Heart left ventricle (tissue), 13 donors: ENCODE results near the gene FLNB.

Experiments used
- POLR2A ChIP-seq, 2 donors: fragments of 450-650 bp; IDR thresholded peaks; one replicate each; pipeline ENCODE4 v1.6.1; 2017; ENCODE audit warnings: antibody characterized with exemption in 2 of 2, mild to moderate bottlenecking in 2 of 2, moderate library complexity in 2 of 2
- TF ChIP-seq, protein P1 (sequence below), 12 donors: fragments of 200-600 bp; sonication (generic) in 4 of 12; IDR thresholded peaks; one replicate each; pipeline versions ENCODE4 v1.5.0 to v1.8.0; 2018 to 2022; ENCODE audit warnings: antibody characterized with exemption in 12 of 12, mild to moderate bottlenecking in 5 of 12
- donor health status: ischemic (EF 13 %, LVEDD 7.1; RV severe dilation, severe dysfunction).
- donor health status: DM: no; HTN: yes; CAD: no.
- donor health status: DM: no; HTN: no; CAD: no.
- donor health status: ischemic (EF 25% LVEDD 6.9; RV normal size, moderate dysfunction).
- donor health status: ischemic (EF 25% LVEDD 5.7; RV mildly dilated, moderate dysfunction).
- donor health status: ischemic (EF 35%, LVEDD 5.7; RV mildly dilated, moderate dysfunction).
- donor health status: nonischemic (EF 11% LVEDD 7.7; RV severe dilation, severe dysfunction).
- donor health status: DM: yes; HTN: yes; CAD: no.
- donor health status: PGD.
- donor health status: ischemic (EF 29% LVEDD 5.4; RV normal size, mild dysfunction).
- donor health status: nonischemic (EF 23%, LVEDD 6.1; RV moderate dilation, normal function).

- TF ChIP-seq, protein P1, sequence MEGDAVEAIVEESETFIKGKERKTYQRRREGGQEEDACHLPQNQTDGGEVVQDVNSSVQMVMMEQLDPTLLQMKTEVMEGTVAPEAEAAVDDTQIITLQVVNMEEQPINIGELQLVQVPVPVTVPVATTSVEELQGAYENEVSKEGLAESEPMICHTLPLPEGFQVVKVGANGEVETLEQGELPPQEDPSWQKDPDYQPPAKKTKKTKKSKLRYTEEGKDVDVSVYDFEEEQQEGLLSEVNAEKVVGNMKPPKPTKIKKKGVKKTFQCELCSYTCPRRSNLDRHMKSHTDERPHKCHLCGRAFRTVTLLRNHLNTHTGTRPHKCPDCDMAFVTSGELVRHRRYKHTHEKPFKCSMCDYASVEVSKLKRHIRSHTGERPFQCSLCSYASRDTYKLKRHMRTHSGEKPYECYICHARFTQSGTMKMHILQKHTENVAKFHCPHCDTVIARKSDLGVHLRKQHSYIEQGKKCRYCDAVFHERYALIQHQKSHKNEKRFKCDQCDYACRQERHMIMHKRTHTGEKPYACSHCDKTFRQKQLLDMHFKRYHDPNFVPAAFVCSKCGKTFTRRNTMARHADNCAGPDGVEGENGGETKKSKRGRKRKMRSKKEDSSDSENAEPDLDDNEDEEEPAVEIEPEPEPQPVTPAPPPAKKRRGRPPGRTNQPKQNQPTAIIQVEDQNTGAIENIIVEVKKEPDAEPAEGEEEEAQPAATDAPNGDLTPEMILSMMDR (IDR thresholded peaks at IDR 0.05) = no peak
- TF ChIP-seq POLR2A (IDR thresholded peaks at IDR 0.05) = no peak
Measured at GRCh38 chr3:58179235-58180098, 171.2 kb downstream of the FLNB start.
